ENCODE data around the gene MRPL47.

The MRPL47 gene

DNA sequence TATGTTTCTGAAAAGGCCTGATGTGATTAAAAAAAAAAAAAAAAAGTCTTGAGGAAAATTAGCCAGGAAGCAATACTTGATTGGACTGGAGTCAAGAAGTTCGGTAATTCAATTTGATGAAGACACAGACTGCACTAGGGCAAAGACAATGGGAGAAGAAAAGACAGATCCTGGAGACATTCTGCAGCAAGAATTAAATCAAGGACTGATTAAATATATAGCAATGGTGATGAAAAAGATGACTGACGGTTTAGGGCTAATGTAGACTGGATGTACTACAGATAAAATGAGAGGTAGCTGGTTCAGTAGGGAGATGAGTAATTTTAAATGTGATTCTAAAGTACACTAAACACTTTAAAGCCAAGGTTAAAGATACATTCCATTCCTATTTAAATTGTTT is 13.8 kb downstream of the MRPL47 start:
- DNase-seq, result no peak

DNA sequence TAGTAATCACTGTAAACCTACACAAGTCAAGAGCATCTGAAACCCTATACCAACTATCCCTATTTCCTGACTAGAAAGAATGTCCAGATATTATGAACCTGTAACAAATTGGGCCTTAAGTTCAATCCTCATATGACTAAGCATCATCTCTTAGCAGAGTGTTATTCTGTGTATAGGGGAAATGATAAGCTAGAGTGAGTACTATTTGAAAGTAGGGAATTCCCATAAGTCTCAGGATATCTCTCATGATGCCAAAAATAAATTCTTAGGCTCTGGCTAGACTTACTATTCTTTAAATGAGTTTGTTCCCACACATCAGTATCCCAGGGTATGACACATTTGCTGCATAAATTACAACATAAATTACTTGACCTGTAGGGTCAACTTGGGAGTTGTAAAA is 15.3 kb downstream of the MRPL47 start:
- no peak for DNase-seq

DNA sequence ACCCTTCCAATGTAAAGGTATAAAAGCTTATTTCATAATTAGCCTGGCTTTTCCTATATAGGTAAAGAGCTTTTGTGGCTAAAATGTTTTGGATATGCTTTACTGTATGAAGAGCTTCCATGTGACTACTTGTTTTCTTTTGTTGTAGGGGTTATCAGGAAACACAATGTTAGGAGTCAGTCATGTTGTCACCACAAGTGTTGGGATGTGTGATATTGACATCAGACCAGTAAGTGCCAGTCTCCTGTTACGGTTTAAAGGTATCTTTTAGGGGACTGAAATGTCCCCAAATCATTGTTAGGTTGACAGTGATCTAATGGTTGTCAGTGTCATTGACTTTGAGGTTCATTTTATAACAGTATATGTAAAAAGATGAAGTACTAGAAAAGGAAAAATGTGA is 23.4 kb downstream of the MRPL47 start:
- no peak for DNase-seq

DNA sequence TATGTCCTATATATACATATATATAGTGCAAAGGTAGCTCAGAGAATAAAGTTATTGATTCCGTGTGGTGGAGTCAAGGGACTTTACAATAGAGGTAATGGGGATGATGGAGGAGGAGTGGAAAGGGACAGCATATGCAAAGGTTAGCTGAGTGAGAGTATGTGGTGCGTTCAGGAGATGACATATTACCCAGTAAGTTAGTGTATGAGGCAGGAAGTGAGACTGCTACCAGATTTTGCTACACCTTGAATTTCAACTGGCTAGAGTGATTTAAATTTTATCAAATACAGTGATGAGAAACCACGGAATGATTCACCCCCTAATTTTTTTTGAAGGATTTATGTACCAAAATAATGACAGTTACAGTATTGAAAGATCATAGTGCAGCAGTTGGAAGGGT is 38.9 kb downstream of the MRPL47 start:
- no peak for DNase-seq

DNA sequence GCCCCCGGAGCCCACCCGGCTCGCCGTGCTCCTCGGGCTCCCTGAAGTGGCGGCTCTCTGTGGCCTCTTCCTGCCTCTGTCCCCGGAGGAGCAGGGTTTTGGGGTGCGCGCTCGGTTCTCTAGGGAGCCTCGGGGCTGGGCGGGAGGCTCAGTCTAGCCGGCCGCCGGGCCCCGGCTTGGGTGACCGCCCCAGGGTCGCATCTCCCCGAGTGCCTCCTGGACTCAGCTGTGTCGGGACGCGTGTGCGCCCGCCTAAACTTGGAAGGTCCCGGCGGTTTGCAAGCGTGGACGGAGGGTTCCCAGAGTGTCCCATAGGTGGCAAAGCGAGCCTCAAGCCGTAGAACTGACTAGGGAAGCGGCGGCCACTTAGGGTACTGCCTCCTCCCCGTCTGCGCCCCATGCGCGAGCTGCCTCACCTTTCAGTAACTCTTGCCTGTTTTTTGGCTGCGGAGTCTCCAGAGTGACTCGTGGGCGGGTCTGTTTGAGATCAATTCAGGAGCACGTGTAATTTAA is 41.1 kb downstream of the MRPL47 start:
- peak; percentile 16 to 50 for DNase-seq

DNA sequence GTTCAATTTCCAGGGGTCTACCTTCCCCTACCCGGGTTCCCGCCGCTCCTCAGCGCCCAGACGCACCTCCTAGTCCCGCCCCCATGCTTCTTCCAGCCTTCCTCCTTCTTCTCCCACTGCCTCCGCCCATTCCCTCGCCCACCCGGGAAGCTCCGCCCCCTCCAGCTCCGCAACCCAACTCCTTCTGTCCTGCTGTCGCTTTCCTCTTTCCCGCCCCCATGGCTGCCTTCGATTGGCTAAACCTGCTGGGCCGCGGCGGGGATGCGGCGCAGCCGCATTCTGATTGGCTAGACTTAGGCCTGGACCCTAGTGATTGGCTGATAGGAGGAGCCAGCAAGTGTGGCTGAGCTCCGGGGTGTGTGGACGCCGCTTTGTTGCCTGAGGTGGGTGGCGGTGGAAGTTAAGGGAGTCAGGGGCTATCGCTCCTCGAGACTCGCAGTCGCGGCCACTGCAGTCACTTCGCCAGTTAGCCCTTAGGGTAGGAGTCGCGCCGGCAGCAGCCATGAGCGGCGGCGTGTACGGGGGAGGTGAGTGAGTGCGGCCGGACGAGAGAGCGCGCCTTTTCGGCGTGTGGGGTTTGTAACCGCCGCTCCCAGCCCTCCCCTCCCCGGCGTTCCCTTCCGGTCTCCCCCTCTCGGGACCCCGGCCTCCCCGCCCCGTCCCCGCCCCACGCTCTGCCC is 41.7 kb downstream of the MRPL47 start, which contains the start of gene ACTL6A:
ACTL6A (plus strand) TSS at position 336 of the 680 bp plus-strand sequence; CDS start at position 503, 167 bp downstream.
- peak; percentile 97 to 99 for DNase-seq

DNA sequence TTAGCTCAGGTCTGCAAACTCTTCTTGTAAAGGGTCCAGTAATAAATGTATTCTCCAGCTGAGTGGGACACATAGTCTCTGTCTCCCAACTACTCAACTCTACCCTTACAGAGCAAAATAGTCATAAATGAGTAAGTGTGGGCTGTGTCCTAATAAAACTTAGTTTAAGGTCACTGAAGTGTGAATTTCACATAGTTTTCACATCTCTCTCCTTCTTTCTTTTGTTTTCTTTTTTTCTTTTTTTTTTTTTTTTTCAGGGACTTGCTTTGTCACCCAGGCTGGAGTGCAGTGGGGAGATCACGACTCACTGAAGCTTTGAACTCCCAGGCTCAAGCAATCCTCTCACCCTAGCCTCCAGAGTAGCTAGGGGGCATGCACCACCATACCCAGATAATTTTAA is 43.6 kb downstream of the MRPL47 start:
- DNase-seq, result no peak

DNA sequence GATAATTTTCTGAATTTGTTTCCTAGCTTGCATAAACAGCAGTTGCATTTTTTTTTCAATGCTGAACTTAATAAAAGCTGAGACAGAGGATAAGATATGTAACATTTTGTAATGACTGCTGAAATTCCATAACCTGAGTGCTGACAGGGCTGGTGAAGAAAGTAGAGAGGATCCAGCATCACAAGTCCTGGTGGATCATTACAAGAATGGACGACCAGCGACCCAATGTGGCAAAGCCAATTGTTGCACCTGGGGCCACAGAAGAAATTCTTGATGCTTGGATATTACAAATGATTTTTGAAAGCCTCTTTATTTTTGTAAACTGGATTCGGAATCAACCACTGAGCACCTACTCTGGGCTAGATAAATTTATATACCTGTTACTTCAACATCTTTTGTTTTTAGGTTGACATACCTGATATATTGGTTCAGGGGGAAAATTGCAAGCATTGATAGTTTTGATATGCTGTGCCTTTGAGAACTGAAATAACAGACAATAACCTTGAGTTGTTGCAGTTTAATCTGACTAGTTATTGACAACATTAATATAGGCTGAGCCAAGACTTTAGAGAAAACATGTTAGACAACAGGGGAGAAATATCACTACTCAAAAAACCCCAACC is 45.6 kb downstream of the MRPL47 start:
- DNase-seq, result peak; percentile 12 to 65

DNA sequence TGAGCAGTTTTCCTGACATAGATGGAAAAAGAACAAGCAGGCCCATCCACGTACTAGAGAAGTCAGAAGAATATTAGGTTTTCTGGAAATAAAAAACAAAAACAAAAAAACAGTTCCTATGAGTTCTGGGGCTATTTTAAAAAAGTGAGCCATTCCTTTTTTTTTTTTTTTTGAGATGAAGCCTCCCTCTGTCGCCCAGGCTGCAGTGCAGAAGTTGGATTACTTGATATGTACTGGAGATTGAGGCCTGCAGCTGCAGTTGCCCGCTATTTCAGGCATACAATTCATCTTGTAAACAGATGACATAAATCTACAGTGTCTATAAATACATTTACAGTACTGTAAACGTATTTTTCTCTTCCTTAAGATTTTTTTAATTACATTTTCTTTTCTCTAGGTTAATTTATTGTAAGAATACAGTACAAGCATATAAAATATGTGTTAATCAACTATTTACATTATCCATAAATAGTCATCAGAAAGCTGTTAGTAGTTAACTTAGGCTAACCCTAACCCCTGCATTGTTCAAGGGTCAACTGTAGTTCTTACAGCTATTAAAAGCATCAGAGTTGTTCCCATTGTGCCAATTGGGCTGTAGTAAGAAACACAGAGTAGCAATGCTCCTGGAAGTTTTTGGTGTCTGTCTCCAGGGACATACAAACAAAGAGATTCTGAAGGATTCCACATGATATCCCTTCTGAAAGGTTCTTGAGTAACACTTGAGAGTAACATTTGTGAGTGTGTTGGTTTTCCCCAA is 52.9 kb downstream of the MRPL47 start:
- DNase-seq, result no peak

DNA sequence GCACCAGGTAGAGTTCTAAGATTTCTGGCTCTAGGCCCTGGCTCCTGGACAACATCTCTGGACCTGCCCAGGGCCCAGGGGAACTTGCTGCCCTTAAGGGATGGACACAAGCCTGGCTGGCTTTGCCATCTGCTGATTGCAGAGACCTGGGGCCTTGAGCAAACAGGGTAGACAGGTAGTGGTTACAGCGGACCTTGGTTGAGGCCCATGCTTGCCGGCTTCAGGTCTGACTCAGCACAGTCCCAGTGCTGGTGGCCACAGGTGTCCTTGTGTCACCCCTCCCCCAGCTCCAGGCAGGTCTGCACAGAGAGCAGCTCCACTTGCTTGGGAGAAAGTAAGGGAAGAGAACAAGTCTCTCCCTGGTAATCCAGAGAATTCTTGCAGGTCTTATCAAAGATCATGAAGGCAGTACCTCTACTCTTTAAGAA is 57.6 kb downstream of the MRPL47 start:
- no peak for DNase-seq

DNA sequence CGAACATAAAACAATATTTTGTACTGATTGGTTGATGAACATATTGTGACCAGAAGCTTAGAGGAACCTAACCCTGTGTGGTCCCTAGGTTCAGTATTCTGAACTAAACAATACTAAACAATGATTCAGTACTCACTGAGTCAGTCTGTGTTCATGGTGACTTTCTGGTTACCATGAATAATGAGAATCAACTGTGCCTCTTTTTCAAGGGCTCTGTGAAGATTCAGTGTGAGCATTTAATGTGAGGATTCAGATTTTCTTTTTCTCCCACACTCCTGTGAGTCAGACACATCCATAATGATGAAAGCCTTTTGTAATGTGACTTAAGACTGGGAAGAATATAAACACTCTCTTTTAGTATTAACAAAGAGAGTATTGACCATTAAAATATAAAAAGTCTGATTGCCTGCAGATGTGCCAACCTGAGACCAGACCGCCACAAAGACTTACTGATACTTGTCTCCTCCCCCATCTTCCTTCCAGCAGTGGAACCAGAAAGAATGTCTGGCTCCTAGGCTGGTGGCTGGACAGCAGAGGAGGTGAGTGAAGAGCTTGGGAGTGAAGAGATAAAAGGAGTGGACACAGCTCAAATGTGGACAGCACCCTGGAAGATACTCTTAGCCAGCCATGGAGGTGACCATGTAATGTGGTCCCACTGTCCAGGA is 59.3 kb downstream of the MRPL47 start:
- DNase-seq, result no peak

DNA sequence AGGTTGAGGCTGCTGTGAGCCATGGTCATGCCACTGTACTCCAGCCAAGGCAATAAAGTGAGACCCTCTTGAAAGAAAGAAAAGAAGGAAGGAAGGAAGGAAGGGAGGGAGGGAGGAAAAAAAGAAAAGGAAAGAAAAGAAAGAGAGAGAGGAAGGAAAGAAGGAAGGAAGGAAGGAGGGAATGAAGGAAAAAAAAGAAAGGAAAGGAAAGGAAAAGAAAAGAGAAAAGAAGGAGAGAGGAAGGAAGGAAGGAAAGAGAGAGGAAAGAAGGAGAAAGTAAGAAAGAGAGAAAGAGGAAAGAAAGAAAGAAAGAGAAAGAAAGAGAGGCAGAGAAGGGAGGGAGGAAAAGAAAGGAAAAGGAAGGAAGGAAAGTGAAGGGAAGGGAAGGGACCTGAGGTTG is 62.1 kb downstream of the MRPL47 start:
- DNase-seq, result no peak

DNA sequence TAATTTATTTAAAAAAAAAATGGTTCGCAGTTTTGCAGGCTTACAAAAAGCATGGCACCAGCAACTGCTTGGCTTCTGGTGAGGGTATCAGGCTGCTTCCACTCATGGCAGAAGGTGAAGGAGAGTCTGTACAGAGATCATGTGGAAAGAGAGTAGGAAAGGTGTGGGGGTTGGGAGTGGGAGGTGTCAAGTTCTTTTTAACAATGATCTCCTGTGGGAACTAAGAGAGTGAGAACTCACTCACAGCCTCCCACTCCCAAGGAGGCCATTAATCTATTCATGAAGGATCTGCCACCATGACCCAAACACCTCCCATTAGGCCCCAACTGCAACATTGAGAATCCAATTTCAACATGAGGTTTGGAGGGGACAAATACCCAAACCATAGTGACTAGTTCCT is 62.8 kb downstream of the MRPL47 start:
- no peak for DNase-seq

DNA sequence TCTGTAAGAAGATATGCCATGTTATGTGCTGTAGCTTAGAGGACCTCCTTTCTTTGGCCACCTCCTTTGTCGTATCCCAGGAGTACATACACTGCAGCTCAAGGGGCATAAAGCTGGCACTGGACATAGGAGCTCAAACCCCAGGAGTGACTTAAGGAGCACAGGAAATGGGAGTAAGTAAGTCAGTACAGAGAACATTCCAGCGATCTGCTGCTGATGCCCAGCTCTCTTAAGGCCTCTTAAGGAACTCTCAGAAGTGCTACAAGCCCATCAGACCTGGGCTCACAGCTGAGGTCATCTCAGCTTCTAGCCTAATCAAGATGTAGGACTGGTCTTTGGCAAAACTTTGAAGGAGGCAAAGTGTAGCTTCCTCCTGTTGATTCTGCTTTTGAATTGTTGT is 63.3 kb downstream of the MRPL47 start:
- no peak for DNase-seq
